SIG-M5 treated with dmso at 0.1 percent for 504 hours (cell line): ENCODE data around the gene BAG5.
"Not testable (repeated sequence)": the region's sequence is repeated elsewhere in the genome, so short reads cannot be mapped to it uniquely, and the experiment has no call there.

ENCODE experiments used
- DNase-seq: peaks from one replicate; lab custom pipeline; 2025; ENCODE audit not compliant: unreplicated experiment; lab: John Stamatoyannopoulos, UW

BAG5 gene

DNA sequence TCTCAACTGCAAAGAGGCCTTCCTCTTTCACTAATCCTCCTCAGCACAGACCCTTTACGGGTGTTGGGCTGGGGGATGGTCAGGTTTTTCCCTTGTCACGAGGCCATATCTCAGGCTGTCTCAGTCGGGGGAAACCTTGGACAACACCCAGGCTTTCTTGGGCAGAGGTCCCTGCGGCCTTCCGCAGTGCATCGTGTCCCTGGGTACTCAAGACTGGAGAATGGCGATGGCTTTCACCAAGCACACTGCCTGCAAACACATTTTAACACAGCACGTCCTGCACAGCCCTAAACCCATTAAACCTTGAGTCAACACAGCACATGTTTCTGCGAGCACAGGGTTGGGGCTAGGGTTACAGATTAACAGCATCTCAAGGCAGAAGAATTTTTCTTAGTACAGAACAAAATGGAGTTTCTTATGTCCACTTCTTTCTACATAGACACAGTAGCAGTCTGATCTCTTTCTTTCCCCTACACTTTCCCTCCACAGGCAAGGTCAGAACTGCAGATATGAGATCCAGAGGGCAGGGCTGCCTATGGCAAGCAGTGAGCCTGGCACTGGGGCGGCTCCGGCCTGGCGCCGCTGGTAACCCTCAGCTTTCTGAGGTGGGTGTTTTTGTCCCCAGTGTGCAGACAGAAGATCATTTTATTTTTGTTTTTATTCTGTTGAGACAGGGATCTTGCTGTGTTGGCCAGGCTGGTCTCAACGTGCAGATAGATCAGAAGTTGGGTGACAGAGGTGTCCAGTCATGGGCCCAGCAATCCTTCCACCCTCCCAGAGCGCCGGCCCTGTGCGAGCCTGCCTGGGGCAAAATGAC lies 36.8 kb downstream of the BAG5 start:
- not testable (repeated sequence) for DNase-seq

DNA sequence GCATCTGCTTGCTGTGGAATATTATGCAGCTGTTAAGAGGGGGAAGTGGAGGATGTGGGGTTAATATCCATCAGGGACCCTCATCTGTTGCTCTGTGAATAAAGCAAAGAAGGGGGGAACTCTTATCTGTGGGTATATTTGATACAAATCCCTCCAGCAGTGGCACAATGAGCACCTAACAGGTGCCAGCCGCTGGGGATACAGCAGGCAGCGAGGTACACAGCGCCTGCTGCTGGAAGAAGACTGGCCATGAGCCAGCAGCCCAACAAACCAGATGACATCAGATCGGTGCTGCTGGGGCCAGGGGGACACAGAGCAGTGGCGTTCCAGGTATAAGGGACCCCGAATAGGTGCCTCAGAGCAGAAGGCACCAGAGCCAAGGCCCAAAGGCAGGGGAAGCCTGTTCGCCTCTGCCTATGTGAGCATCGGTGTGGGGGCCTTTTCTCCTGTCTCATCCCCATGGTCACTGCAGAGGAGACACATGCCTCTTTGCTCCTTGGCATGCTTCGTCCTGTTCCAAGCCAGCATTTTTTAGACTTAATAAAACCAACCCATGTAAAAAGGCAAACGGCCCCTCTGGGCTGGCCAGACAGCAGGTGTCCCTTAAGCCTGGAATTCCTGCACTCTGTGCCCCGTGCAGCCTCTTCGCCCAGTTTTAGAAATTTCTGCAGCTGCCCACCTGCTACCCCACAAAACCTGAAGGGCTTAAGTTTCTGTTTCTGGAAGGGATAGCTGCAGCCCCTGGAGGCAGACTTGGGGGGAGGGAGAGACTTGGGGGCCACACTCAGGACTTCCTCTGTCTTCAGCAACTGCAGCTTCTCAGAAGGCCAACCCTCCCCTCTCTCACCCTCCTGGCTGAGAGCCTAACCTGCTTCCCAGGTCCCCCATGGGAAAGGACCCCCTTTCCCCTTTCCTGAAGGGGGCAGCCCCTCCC lies 38.2 kb downstream of the BAG5 start:
- DNase-seq: no peak

DNA sequence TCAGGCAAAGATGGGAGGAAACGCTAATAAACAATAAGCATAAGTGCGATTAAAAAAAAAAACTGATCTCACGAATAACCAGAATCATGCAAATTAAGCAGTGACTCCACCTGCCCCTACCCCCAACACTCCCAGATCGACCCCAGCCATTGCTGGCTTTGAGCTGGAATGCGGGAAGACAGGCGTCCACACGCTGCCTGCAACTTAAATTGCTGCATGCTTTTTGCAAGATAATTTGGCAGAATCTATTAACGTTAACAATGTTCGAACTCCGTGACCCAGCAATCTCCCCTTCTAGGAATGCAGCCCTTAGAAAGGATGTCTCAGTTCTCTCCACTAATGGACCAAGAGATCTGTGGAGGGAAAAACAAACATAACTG lies 38.9 kb downstream of the BAG5 start:
- DNase-seq: no peak

DNA sequence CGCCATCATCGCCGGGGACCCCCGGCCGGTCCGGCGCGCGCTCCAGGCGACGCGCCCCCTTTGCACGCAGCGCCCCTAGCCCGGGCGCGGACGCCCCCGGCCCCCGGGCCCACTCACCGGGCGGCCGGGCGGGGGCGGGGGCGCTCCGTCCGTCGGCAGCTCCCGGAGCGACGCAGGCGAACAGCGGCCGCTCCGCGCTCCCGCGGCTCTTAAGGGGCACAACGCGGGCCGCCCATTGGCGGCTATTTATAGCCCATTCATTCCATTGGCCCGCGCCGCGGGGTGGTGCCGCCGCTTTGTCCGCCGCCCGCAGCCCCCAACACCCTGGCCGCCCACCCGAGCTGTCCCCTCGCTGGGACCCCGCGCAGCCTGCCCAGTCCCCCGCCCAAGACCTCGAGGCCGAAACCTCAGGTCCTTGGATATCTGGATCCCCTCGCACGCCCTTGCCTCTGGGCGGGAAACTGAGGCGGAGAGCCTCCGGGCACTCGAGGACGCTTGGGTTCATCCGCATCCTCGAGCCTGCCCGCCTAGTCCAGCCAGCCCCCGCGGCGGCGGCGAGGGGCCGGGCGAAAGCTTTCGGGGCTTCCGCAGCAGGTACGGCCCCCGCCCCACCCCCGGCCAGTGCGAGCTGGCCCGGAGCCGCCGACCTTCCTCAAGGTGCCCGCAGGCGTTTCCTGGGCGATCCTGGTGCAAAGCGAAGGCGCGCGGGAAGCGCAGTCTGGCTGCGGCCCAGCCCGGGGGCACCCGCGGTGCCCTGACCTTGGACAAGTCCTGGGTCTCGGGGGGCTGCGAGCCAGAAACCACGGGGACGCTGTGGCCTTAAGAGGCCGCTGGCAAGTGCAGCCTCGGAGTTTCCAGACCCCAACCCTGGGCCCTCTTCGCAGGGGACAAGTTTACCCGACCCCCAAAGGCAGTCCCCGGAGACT lies 39.5 kb downstream of the BAG5 start, which contains the start of gene CKB:
Gene CKB, minus strand, starts transcription at position 182 of the 926 bp plus-strand sequence. CDS start 337 bp downstream, outside the sequence.
- no peak for DNase-seq

DNA sequence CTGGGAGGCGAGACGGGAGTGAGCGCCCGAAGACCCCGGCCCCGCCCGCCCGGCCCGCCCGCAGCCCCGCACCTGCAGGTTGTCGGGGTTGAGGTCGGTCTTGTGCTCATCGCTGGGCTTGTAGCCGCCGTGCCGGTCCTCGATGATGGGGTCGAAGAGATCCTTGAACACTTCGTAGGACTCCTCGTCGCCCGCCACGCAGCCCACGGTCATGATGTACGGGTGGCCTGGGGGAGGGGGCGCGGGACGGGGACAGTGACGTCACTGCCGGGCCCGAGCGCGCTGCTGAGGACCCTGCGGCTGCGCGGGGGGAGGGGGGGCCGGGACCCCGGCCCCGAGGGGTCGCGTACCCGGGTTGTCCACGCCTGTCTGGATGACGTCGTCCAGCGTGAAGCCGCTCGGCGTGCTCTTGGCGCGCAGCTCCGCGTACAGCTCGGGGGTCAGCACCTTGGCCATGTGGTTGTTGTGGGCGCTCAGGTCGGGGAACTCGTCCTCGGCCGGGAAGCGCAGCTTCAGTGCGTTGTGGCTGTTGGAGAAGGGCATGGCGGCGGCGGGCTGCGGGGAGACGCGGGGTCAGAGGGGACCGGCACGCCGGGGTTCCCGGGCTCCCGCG lies 40.4 kb downstream of the BAG5 start:
- DNase-seq: no peak

DNA sequence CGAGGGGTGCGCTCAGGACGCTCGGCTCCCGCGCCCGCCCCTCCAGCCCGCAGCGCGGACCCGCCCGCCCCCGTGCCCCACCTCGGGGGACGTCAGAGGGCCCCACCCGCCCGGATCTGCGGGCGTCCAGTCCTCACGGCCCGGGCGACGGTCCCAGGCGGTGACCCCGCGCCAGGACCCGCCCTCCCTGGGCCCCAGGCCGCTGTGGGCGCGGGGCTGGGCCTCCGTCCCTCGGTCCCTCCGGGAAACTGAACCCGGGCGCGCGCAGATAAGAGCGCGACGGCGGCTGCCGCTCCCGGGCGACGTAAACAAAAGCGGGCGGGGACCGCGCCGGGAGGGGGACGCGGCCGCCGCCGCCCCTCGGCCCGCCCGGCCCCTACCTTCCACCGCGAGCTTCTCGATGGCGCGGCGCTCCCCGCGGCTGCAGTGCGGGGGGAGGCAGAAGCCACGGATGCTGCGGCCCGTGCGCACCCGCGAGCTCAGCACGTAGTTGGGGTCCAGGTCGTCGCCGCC lies 41.0 kb downstream of the BAG5 start:
- DNase-seq: no peak

DNA sequence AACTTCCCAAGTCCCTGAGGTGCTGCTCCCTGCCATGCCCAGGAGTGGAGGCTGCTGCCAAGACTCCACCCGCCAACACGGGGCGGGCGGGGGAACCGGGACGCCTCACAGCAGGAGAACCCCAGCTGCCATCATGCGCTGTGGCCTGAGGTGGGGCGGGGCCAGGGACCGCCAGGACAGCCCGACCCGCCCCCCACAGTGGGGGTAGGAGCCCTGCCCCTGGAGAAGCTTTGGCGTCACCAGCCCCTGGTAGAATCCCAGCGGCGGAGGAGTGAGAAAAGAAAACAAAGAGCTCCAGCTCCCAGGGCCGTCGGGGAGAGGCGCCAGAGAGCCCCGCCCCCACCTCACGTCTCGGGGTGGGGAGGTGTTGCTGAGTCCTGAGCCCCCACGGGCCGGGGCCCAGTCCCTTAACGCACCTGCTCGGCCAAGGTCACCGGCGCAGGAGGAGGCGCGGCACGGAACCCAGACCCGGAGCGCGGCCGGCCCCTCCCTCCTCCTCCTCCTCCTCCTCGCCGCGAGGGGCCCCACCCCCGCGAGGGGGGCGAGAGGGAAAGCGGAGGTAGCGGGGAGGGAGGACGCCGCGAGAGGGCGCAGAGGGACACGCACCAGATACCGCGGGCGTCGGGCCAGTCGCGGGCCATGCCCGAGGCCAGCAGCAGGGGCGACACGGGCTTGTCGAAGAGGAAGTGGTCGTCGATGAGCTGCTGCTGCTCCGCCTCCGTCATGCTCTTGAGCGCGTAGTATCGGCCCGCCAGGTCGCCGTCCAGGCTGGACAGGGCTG lies 41.6 kb downstream of the BAG5 start:
- DNase-seq: peak; percentile 74

DNA sequence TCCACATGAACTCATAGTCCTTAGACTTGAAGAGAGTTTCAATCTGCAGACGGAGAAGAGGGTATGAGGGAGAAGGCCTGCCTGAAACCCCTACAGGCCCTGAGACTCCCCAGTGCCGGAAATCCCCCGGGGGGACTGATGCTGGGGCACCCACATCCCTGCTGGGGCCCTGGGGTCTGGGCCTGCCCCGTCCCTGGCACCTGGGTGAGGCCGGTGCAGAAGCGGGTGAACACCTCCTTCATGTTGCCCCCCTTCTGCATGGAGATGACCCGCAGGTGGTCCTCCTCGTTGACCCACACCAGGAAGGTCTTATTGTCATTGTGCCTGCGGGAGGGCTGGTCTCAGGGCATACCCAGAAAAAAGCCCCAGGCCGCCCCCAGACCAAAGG lies 42.2 kb downstream of the BAG5 start:
- DNase-seq: no peak

DNA sequence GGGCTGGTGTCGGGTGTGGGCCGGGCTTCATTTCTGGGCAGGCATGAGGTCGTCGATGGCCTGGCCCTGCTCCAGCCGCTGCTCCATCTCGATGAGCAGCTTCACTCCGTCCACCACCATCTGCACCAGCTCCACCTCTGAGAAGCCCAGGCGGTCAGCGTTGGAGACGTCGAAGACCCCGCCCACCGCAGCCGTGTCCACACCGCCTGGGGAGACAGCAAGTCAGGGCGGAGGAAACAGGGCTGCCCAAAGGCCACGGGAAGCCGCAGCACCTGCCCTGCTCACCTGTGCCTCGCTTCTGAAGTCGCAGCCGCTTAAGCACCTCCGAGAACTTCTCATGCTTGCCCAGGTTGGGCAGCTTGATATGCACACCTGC lies 42.6 kb downstream of the BAG5 start:
- no peak for DNase-seq

DNA sequence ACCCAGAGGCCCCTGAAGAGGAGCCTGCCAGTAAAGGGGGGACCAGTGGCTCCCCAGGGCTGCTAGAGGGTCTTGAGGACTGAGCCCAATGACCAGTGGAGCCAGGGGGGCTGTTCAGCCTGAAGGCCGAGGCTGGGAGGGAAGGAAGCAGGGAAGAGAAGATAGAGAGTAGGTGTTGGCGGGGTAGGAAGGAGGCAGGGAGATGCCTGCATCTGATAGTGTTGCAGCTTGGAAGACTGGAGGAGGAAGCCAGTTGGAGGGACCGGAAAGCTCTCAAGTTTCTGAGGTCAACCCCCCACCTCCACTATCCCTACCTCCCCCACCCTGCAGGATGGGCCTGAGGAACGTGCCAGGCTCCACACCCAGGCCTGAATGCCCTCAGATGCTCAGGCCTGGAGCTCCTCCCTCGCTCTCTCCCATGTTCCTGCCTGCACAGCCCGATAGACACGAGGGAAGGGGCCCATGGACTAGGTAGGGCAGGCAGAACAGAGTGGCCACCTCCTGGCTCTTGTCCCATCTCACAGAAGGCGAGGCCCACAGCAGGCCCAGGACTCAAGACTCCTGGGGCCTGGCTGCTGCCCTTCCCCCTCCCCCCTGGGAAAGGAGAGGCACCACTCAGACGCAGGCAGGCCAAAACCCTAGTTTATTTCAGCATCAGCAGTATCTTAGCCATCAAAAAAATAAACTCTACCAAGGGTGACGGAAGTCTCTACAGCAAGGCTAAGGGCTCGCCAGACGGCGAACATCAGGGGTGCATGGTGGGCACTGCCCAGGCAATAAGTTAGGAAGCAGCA lies 43.2 kb downstream of the BAG5 start:
- DNase-seq: no peak

DNA sequence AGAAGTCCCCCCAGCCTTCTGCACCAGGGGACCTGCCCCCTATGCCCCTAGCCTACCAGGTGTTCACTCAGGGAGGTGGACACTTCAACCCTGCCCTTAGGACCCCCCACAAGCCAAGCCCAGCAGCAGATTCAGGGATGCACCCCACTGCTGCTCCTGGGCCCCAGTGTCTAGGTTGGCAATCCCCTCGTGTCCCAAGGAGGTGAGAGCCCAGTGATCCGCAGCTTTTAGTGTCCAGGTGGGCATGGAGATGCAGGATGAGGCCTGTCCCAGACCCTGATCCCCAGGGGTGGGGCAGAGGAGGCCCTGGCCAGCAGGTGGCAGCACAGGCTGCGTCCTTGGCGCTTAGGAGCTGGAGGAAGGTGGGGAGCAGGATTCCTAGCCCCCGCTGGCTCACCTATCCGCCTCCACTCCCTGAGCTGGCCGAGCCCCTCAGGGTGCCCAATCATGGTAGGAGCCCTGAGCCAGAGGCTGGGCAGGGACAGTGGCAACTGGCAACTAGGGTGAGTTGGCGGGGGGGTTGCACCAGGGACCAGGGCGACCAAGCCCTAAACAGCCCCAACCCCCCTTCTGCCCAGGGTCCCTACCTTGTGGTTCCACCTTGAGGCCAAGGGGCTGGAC lies 43.9 kb downstream of the BAG5 start:
- no peak for DNase-seq

DNA sequence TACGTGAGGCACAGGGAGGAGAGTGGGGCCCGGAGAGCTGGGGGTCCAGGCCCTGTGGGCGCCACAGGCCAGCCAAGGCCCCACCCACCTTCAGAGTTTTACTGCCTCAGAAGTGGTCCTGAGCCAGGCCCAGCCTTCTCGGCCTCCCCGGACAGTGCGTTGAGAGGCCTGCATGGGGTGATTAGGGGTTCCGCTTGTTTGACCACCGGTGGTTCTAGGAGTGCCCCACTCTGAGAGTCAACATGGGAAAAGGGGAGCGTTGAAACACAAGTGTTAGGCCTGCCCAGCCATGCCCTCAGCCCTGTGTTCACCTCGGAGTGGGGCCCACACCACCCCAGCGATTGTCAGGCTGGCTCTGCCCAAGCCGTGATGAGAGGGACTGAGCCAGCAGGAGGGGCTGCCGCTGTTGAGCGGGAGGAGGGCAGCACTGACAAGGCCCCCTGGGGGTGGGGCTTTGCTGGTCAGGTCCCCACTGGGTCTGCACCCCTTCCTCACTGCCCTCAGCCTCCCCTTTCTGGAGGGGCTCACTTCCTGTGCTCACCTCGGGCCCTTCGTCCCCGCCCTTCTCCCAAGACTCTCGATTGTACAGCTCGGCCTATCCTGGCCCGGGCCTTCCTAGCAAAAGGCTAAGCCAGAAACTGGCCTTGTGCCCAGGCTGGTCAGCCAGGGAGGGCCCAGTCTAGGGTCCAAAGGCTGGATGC lies 44.6 kb downstream of the BAG5 start:
- DNase-seq: no peak

DNA sequence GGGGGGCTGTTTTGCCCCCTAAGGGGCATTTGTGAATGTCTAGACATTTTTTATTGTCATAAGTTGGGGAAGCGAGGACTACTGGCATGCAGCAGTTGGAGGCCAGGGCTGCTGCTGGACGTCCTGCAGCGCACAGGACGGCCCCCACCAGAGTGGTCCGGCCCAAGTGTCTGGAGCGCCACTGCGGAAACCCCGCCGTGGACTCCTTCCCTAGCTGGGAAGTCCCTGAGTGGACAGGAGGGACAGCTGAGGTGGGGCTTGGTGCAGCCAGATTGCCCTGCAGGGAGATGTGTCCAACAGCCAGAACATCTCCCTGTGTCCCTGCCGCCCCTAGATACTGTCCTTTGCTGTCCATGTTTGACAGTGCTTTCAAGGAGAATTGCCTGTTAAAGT lies 45.3 kb downstream of the BAG5 start:
- no peak for DNase-seq

DNA sequence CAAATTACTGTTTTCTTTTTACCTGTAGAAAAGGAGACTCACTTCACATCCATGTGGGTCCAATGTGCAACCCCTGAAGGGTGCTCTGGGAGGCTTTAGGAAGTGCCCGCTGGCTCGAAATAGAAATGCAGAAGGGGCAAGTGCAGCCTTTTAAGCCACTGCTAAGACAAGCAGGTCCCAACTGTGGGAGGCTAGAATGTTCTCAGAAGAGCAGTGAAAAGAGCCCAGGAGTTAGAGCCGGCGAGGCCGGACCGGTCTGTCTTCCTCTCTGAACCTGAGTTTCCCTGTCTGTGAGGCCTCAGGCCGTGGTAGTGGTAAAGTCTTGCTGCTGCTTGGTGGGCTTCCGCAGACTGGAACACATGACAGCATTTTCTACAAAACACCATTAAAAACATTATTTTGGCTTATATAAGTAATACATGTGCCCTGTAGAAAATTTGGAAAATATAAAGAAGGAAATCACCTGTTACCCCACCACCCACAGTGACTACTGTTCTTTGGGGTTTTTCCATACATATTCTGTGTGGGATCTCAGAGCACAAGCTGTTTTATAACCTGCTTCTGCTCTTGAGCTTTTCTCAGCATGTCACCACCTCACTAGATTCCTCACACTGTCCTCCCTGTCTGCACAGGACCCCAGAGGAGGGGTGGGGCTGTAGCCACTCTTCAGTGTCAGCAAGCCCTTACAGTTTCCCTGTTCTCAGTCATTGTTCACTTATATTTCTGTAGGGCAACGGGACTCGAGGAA lies 45.9 kb downstream of the BAG5 start:
- DNase-seq: no peak

DNA sequence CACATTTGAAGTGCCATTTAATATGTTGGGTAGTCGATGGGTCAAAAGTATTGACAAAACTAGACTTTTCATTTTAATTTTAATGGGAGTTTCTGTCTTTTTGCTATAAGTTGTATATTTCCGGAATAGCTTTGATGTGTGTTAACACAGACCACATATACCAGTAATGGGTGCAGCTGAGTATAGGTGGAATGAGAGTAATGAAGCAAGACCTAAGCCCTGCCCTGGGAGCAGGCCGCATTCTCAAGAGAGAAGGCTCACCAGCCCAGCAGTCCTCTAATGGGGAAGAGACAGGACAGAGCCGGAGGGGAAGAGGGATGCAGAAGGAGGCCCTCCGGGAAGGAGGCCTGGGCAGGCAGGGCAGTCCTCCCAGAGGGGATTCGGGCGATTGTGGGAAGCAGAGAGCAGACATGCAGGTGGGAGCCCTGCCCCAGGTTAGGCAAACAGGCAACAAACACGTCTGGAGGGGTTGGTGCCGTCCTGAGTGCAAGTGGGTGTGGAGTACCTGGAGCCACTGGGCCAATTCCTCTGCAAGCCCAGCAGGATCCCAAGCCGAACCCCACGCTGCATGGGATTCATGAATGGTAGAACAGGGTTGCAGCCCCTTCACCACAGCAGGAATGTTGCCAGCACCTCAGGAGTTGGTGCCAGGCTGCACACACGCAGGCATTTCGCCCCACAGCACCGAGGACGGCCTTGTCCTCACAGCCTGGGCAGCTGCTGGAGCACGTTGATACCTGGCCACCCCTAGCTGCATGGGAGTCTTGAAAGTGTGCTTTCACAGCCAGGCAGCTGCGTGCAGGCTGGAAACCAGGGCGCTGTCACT lies 47.6 kb downstream of the BAG5 start:
- DNase-seq: no peak
